Ovary (tissue), 3 donors: ENCODE measurements around the gene CBLN3.

ENCODE experiments used
- EP300 ChIP-seq: sonication (generic); formaldehyde crosslinking; IDR thresholded peaks from one replicate; pipeline ENCODE4 v1.6.1; 2017; ENCODE audit warnings: antibody characterized with exemption
- POLR2A ChIP-seq: fragments of 450-650 bp; IDR thresholded peaks from one replicate; pipeline ENCODE4 v1.6.1; 2017; ENCODE audit warnings: antibody characterized with exemption, mild to moderate bottlenecking, moderate library complexity
- TF ChIP-seq, protein P1 (sequence below), 3 donors: fragments of 450-650 bp in 2 of 3; fragments of 200-600 bp in 1 of 3; IDR thresholded peaks; one replicate each; pipeline versions ENCODE4 v1.5.1 to v1.8.0; 2016 to 2022; ENCODE audit warnings: antibody characterized with exemption in 3 of 3, mild to moderate bottlenecking in 1 of 3
- donor health status: DM: no; HTN: no; CAD: no.

DNA sequence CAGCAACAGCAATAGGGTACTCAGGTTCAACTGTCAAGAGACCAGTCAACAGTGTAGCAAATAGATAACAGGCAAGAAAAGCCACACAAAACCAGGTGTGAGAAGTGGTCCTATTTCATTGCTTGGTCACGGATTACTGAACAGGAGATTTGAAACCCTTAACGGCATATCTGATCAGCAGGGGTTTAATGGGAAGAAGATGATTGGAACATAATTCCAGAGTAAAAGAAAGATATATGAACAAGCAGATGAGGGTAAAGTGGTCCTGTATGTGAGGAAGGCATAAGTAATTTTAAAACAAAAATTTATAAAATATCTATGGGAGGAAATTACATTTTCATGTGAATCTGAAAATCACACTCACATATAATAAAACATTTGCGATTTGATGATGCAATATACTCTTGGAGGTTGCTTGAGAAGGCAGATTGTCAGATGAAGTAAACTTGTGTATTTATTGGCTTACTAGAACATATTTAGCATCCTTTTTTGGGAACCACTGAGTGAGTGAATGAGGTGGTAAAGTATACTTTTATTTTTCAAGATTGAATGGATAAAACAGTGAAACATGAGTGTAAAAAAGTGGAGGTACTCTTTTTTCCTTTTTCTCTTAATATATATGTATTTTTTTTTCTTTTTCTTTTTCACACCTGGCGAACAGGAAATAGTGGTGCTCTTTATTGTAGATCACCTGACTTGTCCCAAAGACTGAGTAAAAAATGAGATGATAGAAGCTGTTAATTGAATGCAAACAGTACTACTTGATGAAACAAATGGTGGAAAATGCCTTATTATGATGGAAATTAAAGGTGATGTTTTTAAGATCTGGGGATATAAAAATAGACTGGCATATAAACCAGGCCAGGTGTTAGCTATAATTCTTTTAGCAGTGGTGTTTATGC lies 34.7 kb upstream of the CBLN3 start:
- TF ChIP-seq POLR2A (no peak), EP300 (no peak)
- TF ChIP-seq, protein P1, sequence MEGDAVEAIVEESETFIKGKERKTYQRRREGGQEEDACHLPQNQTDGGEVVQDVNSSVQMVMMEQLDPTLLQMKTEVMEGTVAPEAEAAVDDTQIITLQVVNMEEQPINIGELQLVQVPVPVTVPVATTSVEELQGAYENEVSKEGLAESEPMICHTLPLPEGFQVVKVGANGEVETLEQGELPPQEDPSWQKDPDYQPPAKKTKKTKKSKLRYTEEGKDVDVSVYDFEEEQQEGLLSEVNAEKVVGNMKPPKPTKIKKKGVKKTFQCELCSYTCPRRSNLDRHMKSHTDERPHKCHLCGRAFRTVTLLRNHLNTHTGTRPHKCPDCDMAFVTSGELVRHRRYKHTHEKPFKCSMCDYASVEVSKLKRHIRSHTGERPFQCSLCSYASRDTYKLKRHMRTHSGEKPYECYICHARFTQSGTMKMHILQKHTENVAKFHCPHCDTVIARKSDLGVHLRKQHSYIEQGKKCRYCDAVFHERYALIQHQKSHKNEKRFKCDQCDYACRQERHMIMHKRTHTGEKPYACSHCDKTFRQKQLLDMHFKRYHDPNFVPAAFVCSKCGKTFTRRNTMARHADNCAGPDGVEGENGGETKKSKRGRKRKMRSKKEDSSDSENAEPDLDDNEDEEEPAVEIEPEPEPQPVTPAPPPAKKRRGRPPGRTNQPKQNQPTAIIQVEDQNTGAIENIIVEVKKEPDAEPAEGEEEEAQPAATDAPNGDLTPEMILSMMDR (IDR thresholded peaks at IDR 0.05), result no peak
